GM10248 (cell line): Measurements from ENCODE around the gene KLHL29.
A peak's percentile ranks its signal among the peaks of the same experiment; 100 is the strongest.
"Not testable (repeated sequence)": the region's sequence is repeated elsewhere in the genome, so short reads cannot be mapped to it uniquely, and the experiment has no call there.

ENCODE experiments used
- CTCF ChIA-PET: fragments of 300-600 bp; sonication (Branson Sonifier 250); formaldehyde crosslinking; extraction: SDS; loops from one replicate; lab custom pipeline; 2021; ENCODE audit warnings: antibody characterized with exemption; lab: Yijun Ruan, JAX
- POLR2A ChIA-PET: fragments of 350-650 bp; sonication (Branson Sonifier 250); formaldehyde crosslinking; extraction: SDS; loops from one replicate; lab custom pipeline; 2020; ENCODE audit warnings: antibody characterized with exemption; lab: Yijun Ruan, JAX
- DNase-seq: peaks from one replicate; pipeline ENCODE4 v3.0.0; 2012; ENCODE audit errors: extremely low spot score
- TF ChIP-seq, protein P1 (sequence below): IDR thresholded peaks from 2 replicates; pipeline ENCODE4 v1.5.1; 2012; ENCODE audit warnings: mild to moderate bottlenecking, low read depth; ENCODE audit errors: extremely low read depth, missing control alignments, control extremely low read depth

KLHL29 gene

DNA sequence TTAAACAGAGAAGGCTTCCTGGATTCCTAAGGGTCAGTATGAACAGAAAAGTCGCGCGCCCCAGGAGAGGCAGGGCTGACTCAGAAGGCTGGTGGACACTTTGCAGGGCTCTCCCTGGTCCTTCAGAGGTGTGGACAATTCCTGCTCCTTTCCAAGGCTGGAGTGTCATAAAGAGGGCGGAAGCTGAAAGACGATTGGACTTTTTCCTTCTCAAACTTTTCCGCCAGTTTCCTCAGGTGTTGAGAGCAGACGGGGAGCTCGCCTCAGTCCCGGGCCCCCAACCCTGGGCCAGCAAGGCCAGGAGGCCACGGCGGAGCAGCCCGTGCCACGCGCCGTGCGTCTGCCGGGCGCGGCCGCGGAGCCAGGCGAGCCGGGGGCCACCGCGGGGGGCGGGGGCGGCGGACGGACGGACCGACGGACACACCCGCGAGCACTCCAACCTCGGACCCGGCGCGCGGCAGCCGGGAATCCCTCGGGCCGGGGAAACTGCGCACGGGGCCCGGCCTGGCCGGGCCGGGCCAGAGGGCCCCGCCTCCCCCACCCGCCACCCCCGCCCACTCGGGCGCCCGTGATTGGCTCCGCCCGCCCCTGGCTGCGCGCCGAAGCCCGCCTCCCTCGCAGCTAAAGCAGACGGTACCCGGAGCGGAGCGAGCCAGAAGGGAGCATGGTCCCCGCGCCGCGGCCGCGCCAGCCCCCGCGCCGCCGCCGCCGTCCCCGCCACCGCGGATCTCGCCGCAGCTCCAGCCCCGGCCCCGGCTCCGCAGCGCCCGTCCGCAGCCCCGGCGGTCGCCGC is at the start of gene KLHL29:
KLHL29 (plus strand) TSS at position 629 of the 793 bp plus-strand sequence. CDS start 177,018 bp downstream, outside the sequence.
- DNase-seq = peak; percentile 92

DNA sequence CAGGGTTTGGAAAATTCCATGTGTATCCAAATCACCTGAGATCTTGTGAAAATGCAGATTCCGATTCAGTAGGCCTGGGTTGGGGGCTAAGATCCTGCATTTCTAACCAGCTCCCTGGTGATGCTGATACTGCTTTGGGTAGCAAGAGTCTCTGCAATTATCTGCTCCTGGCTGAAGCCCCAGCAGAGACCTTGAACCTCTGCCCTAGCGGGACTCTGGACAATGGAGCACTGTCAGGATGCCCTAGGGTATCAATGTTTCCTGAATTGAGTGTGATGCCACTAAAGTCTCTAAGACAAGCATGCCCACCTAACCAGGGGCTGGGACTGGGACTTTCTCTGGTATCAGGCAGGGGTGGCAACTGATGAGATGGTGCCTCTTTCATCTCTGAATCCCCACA is 49.4 kb upstream of the KLHL29 start:
- TF ChIP-seq, protein P1, sequence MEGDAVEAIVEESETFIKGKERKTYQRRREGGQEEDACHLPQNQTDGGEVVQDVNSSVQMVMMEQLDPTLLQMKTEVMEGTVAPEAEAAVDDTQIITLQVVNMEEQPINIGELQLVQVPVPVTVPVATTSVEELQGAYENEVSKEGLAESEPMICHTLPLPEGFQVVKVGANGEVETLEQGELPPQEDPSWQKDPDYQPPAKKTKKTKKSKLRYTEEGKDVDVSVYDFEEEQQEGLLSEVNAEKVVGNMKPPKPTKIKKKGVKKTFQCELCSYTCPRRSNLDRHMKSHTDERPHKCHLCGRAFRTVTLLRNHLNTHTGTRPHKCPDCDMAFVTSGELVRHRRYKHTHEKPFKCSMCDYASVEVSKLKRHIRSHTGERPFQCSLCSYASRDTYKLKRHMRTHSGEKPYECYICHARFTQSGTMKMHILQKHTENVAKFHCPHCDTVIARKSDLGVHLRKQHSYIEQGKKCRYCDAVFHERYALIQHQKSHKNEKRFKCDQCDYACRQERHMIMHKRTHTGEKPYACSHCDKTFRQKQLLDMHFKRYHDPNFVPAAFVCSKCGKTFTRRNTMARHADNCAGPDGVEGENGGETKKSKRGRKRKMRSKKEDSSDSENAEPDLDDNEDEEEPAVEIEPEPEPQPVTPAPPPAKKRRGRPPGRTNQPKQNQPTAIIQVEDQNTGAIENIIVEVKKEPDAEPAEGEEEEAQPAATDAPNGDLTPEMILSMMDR = no peak
- DNase-seq = no peak
- POLR2A ChIA-PET = no interaction called here
- CTCF ChIA-PET = no interaction called here

More for the DNA sequence above, at the start of gene KLHL29:
- TF ChIP-seq, protein P1 = no peak
- POLR2A ChIA-PET = no interaction called here
- CTCF ChIA-PET = interaction anchor here (1.0 to 1.5 kb wide), 2 partner anchors 11 to 15 kb away, joined by 3 read pairs; no protein-coding TSS in a partner anchor

DNA sequence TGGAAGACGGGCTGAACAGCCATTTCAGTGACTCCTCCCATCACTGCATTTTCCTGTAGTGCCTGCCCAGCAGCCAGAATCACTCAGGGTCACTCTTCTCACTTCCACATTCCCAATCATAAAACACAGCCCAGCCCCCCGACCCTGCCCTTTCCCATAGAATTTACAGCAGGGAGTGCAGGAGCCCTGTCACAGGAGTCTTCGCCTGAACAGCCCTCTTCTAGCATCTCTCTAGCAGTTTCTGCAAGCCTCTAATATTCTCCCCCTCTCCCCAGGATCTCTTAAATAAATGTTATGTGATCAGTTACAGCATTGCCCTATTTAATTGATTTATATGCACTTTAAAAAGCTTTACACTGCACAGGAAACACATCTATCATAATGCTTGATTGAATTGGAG is 42.9 kb upstream of the KLHL29 start:
- TF ChIP-seq, protein P1 = no peak
- ChIA-PET POLR2A (no interaction called here), CTCF (no interaction called here)
- no peak for DNase-seq

DNA sequence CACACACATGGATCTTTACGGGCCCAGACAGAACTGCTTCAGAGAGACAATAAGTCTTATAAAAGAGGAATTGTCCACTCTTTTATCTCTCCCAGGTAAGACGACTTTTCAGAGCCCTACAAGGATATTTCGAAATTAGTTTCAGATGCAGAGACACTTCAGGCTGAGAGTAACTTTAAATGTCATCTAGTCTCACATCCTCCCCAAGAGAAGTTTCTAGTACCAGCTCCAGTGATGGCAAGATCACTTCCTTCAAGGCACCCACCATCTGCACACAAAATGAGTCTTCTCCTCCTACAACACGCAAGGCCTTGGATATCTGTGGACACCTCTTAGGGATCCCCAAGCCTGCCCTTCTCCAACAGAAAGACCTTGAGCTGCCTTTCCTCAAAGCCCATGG is 39.0 kb upstream of the KLHL29 start:
- TF ChIP-seq, protein P1 = no peak
- CTCF ChIA-PET = interaction anchor here (1.0 to 1.3 kb wide), 4 partner anchors 12 to 441 kb away, joined by 3 read pairs; no protein-coding TSS in a partner anchor
- DNase-seq = no peak
- POLR2A ChIA-PET = no interaction called here

DNA sequence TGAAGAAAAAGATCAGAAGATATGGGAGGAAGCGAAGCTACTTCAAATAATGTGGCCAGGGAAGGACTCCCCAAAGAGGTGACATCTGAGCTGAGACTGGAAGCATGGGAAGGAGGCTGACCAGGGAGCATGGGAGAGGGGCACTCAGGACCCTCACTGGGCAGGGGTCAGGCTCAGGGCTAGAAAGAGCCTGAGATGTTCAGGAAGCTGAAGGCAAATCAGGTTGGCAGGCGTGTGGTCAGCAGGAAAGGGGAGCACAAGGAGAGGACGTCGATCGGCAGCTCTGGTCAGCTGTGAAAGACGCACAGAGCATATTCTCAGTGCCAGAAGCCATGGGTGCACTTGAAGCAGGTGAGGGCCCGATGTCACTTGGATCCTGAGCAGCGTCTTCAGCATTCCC is 38.2 kb upstream of the KLHL29 start:
- ChIA-PET CTCF (interaction anchor here (1.0 to 1.2 kb wide), 2 partner anchors 11 to 20 kb away, joined by 3 read pairs; no protein-coding TSS in a partner anchor), POLR2A (no interaction called here)
- no peak for DNase-seq
- TF ChIP-seq, protein P1 = no peak

DNA sequence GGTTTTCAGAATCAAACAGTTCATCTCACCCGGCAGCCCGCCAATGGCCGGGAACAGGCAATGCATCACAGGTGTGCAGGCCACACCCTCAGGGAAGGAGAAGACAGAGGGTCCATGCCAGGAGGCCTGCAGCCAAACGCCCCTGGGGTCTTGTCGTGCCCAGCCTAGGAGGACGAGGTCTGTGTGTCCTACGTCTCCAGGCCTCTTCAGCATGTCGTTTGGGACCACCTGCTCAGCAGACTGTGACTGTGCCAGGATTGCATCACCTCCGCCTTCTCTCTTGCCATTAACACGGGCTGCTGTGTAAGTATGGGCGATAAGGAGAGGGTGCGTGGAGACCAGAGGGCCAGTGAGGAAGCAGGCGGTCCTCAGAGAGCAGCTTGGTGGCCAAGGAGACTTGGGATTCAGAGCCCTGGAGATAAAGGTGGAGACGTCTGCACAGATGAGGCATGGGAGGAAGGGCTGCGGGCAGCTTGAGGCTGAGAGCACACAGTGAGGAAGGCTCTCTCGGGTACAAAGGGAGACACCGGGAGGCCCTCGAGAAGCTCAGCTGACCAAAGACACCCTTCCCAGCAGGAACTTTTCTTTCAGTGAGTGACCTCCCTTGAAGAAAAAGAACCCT is 37.4 kb upstream of the KLHL29 start:
- TF ChIP-seq, protein P1 = no peak
- ChIA-PET POLR2A (no interaction called here), CTCF (no interaction called here)
- DNase-seq = no peak

DNA sequence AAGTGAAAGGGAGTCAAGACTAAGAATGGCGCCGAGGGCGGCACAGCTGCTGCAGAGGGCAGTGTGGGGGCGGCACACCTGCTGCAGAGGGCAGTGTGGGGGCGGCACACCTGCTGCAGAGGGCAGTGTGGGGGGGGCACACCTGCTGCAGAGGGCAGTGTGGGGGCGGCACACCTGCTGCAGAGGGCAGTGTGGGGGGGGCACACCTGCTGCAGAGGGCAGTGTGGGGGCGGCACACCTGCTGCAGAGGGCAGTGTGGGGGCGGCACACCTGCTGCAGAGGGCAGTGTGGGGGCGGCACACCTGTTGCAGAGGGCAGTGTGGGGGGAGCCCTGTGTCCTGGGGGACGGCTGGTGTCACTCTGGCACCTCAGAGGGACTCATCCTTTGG is 36.9 kb upstream of the KLHL29 start:
- POLR2A ChIA-PET = not testable (repeated sequence)

More for the DNA sequence above, 36.9 kb upstream of the KLHL29 start:
- CTCF ChIA-PET, DNase-seq: not testable (repeated sequence)
